ENCODE data around the gene ISLR. TPM values are rescaled to one million over a fixed set of nuclear protein-coding genes. Genes with fewer than 3 reads are reported as not detected.
A peak's percentile ranks its signal among the peaks of the same experiment; 100 is the strongest.
"Not testable (repeated sequence)": the region's sequence is repeated elsewhere in the genome, so short reads cannot be mapped to it uniquely, and the experiment has no call there.

The ISLR gene
- polyA plus RNA-seq, 4 donors: 37.2 to 94.5 (median 64.0) TPM

DNA sequence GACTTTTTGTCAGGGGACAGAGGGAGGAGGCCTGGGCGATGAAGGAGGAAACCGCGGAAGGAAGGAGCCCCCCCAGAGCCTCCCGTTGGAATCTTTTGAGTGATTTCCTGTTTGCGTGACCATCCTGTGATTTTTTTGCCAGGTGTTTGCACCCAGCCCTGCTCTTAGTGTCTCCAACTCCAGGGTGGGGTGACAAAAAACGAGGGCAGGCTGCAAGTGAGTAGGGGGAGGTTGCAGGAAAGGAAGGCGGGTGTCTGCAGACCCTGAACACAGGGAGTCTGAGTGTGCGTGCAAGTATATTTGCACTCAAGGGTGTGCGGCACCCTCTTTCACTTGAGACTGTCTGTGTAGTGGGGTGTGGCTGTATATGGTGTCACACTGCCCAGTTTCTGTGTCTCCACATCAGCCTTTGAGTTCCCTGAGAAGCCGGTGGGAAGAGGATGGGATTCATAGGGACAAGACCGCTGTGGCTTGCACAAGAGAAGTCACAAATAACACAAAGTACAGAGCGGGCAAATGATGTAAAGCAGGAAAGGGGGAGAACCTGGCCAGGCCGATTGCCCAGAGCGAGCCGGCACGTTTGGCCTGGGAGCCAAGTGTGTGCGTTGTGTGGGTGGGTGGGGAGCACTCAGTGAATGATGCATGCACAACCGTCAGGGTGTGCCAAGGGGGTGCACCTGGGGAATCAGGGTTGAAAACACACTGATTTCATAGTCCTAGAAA, 36.5 kb upstream of the ISLR start:
- DNase-seq (ENCODE audit: low read depth in 4 of 4, low spot score in 2 of 4): no peak

DNA sequence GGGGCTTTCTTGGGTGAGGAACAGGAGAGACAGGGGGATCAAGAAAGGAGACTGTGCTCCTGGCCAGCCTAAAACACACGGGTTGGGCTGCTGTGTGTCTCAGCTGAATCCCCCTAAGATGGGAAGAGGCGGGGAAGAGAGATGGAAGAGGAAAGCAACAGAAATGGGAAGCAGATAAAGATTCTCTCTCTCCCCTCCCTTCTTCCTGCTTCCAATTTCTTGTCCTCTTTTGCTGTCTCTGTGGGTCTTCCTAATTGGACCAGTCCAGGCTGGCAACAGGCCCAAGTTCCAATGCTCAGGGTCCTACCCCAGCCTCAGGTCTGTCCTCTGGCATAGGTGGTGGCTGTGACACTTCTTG, 36.0 kb upstream of the ISLR start:
- DNase-seq (ENCODE audit: low read depth in 4 of 4, low spot score in 2 of 4): no peak

DNA sequence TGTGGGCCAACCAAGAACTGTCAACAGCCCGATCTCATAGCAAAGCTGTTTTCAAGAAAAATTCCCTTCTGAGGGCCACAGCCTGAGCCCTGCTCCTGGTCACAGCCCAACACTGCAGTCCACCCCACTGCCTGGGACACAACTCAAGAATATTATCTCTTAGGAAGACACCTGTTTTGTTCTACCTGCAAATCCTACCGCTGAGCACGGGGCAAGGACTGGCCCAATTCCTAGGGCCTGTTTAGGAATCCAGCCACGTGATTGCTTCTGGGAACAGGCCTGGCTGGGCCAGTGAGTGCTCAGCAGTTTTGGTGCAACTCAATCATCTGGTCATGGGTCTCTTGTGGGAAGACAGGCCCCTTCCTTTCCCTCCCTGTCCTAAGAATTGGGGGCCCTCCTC, 34.9 kb upstream of the ISLR start:
- no peak for DNase-seq (ENCODE audit: low read depth in 4 of 4, low spot score in 2 of 4)

DNA sequence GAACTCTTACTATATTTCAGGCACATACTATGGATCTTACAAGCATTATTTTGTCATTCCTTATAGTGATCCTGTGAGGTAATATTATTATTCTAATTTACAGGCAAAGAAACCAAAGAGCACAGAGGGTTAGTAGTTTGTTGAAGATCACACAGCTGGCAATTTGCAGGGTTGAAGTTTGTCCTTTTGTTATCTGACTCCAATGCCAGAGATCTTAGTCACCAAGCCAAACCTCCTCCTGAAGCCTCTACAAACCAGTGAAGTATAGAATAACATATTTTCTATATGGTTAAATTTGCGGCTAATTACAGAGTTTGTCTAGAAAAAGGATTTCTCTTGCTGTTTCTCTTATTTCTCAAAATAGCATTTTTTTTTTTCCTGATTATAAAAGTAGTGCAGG, 31.9 kb upstream of the ISLR start:
- no peak for DNase-seq (ENCODE audit: low read depth in 4 of 4, low spot score in 2 of 4)

DNA sequence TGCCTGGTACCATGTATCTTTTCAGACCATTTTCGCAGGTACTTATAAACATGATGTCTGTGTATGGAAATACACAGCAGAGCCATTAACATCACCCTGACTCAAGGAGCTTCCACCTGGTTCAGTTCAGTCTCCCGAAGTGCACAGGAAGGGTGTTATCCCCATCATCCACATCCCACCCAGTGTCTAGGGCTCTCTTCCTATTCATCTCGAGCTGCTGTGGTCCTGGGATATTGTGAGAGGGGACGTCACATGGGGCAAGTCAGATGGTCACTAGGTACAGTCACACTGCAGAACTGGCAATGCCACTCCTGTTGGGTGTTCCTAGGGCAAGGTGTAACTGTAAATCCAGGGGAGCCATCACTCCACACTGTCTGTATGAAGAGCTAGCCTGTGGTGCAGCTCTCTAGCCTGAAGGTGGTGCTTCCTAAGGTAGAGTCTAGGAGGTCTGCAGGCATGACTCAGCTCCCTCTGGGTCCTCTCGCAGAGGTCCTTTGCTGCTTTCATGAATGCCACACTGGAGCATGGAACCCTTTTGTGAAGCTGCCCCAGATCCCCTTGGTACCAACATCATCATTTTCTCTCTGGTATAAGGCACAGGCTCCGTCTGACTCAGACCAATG, 29.2 kb upstream of the ISLR start:
- DNase-seq (ENCODE audit: low read depth in 4 of 4, low spot score in 2 of 4): no peak

DNA sequence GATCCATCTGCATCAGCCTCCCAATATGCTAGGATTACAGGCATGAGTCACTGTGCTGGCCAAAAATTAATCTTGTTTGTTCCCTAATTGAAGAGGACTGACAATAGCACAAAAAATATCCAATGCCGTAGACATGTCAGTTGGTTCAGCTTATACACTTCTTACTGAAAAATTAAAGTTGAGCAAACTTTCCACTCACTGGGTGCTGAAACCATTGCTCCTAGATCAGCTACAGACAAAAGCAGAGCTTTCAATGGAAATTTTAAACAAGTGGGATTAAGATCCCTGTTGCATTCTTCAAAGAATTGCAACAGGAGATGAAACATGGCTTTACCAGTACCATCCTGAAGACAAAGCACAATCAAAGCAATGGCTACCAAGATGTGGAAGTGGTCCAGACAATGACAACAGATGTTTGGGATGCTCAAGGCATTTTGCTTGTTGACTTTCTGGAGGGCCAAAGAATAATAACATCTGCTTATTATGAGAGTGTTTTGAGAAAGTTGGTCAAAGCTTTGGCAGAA, 27.2 kb upstream of the ISLR start:
- no peak for DNase-seq (ENCODE audit: low read depth in 4 of 4, low spot score in 2 of 4)

DNA sequence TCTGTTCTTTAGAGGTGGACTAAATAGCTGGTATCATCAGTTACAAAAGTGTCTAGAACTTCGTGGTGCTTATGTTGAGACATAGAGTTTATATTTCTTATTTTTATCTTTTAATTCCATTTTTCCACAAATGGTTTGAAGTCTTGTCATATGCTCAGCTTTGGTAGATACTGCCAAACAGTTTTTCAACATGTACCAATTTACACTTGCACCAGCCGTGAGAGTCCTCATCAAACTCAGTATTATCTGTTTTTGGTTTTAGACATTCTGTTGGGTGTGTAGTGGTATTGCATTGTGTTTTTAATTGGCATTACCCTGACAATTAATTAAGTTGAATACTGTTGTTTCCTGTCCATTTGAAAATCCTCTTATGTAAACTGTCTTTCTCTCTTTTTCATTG, 26.5 kb upstream of the ISLR start:
- no peak for DNase-seq (ENCODE audit: low read depth in 4 of 4, low spot score in 2 of 4)

DNA sequence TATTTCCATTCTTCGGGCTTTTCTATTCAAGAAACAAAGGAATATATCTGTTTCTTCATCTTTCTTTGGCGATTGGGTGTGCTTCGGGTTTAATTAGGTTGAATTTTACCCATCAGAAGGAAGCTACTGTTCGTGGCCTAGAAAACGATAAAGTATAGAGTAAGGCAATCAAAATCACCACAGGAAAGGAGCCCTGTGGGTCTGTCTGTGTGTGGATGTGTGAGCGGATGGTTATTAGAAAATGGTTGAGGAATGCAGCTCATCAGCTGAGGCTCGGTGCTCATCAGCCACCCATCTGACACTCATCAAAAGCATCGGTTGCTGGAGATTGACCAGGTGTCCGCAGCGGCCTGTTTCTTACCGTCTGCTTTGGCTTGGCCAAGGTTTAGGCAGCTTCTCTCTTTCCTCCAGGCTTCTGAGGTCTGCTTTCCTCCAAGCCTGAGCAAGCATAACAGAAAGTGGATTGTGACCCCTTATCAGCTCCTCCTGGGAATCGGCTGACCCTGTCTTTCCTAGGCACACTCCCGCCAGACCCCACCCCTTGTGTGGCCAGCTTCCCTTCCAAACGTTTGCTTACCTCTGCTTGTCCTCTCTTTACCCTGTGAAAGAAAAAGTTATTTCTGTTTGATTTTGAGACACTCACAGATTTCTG, 17.6 kb upstream of the ISLR start:
- no peak for DNase-seq (ENCODE audit: low read depth in 4 of 4, low spot score in 2 of 4)

DNA sequence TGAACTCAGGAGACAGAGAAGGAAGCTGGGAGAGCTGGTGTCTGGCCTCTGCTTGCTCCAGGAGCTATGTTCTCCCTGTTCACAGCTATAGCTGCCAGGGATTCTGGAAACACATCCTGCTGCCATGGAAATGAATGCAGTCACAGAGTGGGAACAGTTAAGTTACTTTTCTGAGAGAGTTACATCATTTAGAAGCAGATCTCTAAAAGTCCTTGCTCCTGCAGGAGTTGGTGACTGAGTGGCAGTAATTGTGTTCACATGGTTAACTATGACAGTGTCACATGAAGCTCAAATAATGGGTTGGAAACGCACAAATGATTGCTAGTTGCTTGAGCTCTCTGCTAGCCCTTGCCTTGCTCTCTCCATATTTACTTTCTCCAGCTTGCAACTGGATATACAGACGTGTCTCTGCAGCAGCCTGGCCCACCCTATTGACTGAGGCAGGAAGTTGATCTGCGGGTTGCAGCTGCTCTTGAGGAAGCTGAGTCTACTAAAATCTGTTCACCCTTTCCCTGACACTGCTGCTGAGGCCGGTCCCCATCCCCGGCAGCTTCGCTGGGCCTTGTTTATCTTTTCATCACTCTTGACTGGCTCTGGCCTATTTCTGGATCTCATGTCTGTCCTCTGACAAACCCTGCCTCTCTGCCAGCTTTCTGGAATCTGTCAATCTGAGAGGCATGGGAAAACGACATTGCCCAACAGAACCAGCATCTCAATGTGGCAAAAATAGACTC, 16.7 kb upstream of the ISLR start:
- no peak for DNase-seq (ENCODE audit: low read depth in 4 of 4, low spot score in 2 of 4)

DNA sequence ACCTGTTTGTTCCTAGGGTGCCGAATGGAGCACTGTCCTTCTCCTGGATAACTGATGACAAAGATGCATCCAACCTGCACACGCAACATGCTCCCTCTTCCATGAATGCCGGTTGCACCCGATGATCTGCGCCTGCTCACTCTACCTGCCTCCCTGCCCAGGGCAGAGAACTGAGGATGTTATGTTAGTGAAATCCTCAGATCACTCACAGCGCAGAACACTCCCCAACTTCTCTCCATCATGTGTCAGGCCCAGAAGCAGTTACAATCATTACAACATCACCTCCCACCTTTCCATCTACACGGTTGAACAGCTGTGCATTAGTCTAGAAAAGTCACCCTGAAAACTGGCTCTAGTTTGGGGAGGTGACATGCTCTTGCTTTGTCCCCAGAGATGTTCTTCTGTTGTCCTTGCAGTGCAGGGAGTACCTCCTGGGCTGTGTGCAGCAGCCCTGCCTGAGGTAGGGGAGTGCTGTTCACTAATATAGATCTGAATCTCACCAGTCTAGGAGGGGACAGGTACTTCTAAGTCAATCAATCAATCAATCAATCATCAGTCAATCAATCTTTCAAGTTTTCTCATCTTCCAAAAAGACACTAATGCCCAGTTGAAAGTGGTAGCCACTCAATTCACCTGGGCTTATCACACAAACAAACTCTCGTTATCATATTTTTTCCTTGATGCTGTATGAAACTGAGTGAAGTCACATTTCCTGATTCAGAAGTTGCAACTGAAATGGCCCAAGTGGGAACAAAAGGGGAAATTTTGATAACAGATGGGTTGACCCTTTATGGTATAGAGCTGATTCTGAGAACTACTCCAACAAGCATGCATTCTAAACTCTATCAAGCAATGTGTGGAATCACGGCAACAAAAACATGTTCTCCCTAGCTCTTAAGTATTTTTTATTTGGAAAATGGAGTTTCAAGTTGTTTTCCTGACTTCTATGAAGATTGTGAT, 15.4 kb upstream of the ISLR start:
- DNase-seq (ENCODE audit: low read depth in 4 of 4, low spot score in 2 of 4): no peak

DNA sequence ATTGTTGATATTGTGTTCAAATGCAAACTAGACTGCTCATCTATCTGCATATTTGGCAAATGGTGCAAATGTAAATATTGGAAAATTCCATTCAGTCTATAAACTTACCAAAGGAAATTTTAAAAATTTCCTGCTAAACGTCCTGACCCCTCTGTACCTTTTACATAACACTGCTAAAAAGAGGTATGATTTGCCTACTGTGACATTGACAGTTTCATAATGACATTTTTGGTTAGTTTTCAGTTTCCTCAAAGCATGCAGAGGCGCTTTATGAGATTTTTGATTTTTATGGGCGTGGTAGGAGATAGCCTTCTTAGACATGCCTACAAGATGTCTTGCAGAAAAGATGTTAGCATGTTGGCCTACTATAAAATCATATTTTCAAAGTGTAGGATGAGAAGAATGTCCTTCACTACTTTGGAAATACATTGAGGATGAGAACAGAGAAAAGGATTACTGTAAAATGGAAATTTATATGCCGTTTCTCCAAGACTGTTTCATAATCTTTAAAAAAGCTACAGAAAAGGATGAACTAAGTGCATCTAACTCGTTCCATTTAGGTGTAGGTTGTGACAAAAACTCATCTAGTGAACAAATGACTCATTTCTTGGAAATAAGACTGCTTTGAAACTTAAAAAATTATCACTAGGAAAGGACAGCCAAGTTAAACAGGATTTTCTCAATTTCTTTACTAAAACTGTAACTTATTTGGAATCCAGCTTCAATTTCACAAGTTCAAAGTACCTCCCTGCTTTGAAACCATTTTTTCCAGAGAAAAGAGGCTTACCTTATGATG, 14.5 kb upstream of the ISLR start:
- no peak for DNase-seq (ENCODE audit: low read depth in 4 of 4, low spot score in 2 of 4)

DNA sequence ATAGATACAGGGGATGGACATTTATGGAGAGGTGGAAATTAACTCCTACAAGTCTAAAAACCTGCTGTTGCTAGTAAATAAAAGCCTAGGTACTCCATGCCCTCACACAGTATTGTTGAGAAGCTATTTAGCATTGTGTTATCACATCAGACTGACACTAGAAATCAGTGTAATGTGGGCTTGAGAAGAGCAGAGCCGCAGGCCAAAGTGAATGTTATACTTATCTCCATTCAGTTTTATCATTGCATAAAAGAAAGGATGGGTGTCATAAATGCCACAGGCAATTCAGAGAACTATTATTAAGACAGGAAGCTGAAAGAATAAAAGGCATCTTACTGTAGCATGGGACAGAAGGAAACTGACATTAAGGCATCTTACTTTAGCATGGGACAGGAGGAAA, 13.7 kb upstream of the ISLR start:
- DNase-seq (ENCODE audit: low read depth in 4 of 4, low spot score in 2 of 4): no peak

DNA sequence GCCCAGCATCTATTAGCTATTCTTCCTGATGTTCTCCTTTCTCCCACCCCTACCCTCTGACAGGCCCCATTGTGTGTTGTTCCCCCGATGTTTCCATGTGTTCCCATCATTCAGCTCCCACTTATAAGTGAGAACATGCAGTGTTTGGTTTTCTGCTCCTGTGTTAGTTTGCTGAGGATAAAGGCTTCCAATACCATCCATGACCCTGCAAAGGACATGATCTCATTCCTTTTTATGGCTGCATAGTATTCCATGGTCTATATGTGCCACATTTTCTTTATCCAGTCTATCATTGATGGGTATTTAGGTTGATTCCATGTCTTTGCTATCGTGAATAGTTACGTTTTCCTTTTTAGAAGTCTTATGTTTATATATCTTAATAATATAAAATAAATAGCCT, 13.1 kb upstream of the ISLR start:
- DNase-seq (ENCODE audit: low read depth in 4 of 4, low spot score in 2 of 4): not testable (repeated sequence)

DNA sequence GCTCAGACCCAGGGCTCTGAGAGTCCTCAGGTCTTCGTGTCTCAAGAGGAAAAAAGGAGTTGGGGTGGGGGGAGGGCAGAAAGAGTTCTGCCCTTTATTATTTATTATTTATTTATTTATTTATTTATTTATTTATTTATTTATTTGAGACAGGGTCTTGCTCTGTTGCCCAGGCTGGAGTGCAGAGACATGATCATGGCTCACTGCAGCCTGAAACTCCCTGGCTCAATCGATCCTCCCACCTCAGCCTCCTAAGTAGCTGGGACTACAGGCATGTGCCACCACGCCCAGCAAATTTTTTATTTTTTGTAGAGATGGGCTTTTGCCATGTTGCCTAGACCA, 11.3 kb upstream of the ISLR start:
- not testable (repeated sequence) for DNase-seq (ENCODE audit: low read depth in 4 of 4, low spot score in 2 of 4)

DNA sequence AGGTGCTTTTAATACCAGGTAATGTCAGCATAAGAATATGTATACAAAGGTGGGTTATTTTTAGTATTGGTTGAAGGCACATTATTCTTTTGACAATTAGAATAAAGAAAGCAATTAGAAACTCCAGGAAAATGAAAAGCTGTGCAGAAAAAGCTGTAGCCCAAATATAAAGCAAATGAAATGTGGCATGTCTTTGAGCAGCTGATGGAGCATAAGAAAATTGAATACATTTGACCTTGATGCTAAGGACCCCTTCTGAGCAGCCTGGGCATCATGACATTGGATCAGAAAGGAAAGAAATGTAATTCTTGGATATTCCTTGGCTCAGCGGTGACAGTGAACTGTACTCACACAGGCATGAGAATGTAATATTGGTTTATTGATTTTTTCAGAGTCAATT, 8.0 kb upstream of the ISLR start:
- DNase-seq (ENCODE audit: low read depth in 4 of 4, low spot score in 2 of 4): no peak

DNA sequence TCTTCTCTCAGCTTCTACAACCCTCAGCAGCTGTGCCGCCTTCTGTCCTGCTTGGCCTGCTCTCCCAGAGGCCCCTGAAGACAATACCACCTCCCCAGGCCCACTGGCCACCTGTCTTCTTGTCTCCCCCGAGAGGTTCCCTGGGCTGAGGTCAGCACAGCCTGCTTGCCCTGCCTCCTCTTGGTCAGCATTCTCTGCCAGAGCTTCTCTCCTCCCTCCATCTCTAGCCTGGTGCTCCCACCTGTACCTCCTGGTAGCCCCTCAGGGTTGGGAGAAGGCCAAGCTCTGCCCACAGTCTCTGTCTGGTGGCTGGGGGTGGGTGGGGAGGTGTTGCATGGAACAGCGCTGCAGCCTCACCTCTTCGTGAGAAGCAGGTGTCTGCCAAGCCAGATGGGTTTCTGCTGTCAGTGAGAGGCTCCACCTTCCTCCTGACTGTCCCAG, 5.6 kb upstream of the ISLR start:
- no peak for DNase-seq (ENCODE audit: low read depth in 4 of 4, low spot score in 2 of 4)

DNA sequence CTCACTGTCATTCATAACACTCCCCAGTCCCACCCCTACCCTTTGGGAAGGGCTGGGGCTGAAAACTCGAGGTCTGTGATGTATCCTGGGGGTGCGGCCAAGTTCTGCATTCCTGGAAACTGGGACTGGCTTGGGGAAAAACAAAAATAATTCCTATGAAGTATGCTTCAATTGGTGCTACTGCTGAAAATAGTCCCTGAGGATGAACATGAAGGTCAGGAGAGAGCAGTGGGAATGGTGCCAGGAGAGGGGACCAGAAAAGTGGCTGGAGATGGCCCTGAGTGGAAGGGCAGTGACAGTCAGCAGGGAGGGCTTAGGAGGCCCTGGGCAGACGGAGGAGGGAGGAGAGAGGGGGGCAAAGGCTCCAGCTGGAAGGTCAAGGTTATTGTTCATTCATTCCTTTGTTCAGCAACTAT, 4.8 kb upstream of the ISLR start:
- no peak for DNase-seq (ENCODE audit: low read depth in 4 of 4, low spot score in 2 of 4)

DNA sequence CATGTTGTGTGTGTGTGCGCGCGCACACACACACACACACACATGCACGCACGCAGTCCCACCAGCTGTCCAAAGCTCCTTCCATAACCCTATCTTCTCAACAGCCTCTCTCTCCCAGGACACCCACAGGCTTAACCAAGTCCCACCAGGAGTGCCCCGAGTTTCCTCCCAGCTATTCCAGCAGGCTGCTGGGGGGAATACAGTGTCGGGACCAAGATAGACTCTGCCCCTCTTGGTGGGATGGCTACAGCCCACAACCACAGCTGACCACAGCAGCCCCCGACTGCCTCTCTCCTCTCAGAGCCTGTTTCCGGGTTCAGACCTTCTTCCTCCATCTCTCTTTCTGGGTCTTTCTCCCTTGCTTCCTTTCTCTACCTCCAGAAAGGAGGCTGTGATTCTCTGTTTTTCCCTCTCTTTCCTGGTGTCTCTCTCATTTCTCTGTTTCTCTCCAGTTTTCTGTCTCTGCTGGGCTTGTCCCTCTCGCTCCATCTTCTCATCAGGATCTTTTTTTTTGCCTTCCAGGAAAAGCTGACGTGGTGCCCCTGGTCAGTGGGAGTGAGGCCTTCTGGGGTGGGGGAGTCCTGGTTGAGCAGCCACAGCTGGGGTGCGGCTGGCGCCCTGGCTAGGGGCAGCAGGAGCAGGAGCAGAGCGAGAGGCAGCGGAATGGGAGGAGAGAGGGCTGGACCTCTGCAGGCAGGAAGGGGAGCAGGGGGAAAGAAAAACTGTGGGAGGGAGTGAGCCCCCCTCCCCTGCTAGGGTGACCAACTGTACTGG, 3.3 kb upstream of the ISLR start:
- peak in 1 of 4 donors; percentile 48 for DNase-seq (ENCODE audit: low read depth in 4 of 4, low spot score in 2 of 4)
